ENCODE results near the gene IGF2BP1.

GRCh38 chr17:49069585-49070273, 72.5 kb downstream of the IGF2BP1 start:
- TF ChIP-seq CTCF (IDR thresholded peaks at IDR 0.05) (no peak), POLR2A (IDR thresholded peaks at IDR 0.05) (no peak)
